Progenitor cell of endocrine pancreas (in vitro differentiated cells): ENCODE measurements around the gene COL4A1. TPM values are rescaled to one million over a fixed set of nuclear protein-coding genes. Genes with fewer than 3 reads are reported as not detected.
A peak's percentile ranks its signal among the peaks of the same experiment; 100 is the strongest.

Experiments used
- DNase-seq: peaks from one replicate; pipeline ENCODE4 v3.0.0; 2021; ENCODE audit warnings: low spot score; ENCODE audit not compliant: unreplicated experiment
- H3K27ac Mint-ChIP-seq: 2 replicates; pipeline ENCODE4 v1.8.0; 2021; ENCODE audit warnings: mild to moderate bottlenecking, moderate library complexity, mixed read lengths
- H3K27me3 Mint-ChIP-seq: 2 replicates; pipeline ENCODE4 v1.8.0; 2021; ENCODE audit warnings: mixed read lengths
- H3K36me3 Mint-ChIP-seq: 2 replicates; pipeline ENCODE4 v1.8.0; 2022; ENCODE audit warnings: mixed read lengths; ENCODE audit not compliant: insufficient read depth
- H3K4me1 Mint-ChIP-seq: 2 replicates; pipeline ENCODE4 v1.8.0; 2021; ENCODE audit warnings: low read depth, mixed read lengths
- H3K4me3 Mint-ChIP-seq: 2 replicates; pipeline ENCODE4 v1.8.0; 2021; ENCODE audit warnings: low read depth, mild to moderate bottlenecking, moderate library complexity, mixed read lengths
- H3K9me3 Mint-ChIP-seq: 2 replicates; pipeline ENCODE4 v1.8.0; 2021; ENCODE audit warnings: low read depth, mixed read lengths
- total RNA-seq: library from RNA; stranded (reverse); gene quantifications from 2 replicates; pipeline ENCODE4 v1.2.1, GENCODE V29; 2021
- TF ChIP-seq, protein P1 (sequence below): fragments of 200-600 bp; sonication (generic); IDR thresholded peaks from one replicate; pipeline ENCODE4 v1.5.0; 2021; ENCODE audit warnings: antibody characterized with exemption, mild to moderate bottlenecking; ENCODE audit not compliant: unreplicated experiment

The COL4A1 gene
- total RNA-seq, 1 donor from 2014 or later: 81.3 TPM

DNA sequence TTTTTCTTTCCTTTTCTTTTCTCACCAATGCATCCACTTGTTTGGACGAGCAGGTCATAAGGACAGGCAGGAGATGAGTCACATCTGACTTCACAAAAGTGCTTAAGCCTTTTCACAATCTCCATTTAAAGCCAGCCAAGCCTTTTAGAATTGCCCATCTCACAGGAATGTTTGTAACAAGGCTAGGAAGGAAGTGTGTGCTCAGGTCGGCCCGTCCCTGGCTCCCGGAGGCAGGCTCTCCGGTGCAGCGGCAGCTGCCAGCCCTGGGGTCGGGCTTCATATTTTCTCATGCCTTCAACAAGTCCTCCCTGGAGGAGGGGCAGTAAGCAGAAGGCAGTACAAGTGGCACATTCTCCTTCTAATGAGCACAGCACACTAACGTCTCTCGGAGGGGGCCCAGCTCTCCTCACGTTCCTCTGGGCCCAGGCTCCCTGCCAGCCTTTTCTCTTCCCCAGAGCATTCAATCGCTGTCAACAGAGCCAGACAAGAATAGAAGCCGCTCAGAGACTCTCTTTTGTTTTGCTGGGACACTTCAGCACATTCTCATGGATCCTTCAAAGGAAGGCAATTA lies 180.5 kb downstream of the COL4A1 start:
- Mint-ChIP-seq H3K4me3 (no peak overlapping the region), H3K27ac (no peak overlapping the region), H3K9me3 (no peaks in the 10 kb centered on the region), H3K36me3 (no peaks in the 10 kb centered on the region), H3K4me1 (peaks cover 7% of the 10 kb centered on the region), H3K27me3 (peaks cover 55% of the 10 kb centered on the region)
- DNase-seq: no peak
- TF ChIP-seq, protein P1, sequence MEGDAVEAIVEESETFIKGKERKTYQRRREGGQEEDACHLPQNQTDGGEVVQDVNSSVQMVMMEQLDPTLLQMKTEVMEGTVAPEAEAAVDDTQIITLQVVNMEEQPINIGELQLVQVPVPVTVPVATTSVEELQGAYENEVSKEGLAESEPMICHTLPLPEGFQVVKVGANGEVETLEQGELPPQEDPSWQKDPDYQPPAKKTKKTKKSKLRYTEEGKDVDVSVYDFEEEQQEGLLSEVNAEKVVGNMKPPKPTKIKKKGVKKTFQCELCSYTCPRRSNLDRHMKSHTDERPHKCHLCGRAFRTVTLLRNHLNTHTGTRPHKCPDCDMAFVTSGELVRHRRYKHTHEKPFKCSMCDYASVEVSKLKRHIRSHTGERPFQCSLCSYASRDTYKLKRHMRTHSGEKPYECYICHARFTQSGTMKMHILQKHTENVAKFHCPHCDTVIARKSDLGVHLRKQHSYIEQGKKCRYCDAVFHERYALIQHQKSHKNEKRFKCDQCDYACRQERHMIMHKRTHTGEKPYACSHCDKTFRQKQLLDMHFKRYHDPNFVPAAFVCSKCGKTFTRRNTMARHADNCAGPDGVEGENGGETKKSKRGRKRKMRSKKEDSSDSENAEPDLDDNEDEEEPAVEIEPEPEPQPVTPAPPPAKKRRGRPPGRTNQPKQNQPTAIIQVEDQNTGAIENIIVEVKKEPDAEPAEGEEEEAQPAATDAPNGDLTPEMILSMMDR: no peak

DNA sequence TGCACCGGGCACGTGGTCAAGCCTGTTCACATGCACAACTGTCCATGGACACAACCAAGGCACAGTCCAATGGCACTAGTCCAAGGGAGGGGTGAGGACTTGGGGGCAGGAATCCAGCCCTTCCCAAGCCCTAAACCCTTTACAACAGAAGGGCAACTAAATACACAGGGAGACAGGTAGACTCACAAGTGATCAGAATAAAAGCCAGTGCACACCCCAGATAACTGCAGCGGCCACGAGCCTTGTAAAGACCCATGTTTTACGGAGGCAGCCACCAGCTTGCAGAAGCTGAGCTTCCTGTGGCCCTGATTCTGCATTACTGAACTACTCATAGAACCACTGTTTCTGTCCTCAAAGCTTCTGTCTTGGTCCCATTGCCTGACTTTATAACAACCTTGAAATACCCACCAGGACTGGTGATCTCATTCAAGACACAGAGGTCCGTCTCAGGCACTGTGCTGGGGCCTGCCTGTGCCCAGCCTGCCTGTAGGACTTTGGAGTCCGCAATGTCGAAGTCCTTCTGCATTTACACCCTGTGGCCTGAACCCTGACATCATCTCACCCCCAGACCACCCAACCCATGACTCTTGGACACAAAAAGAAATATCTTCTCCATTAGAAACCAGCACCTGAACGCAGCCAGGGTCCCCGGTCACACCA lies 181.2 kb downstream of the COL4A1 start:
- no peak overlapping the region for H3K4me3 Mint-ChIP-seq
- peaks cover 55% of the 10 kb centered on the region for H3K27me3 Mint-ChIP-seq
- H3K36me3 Mint-ChIP-seq: no peaks in the 10 kb centered on the region
- peaks cover 7% of the 10 kb centered on the region for H3K4me1 Mint-ChIP-seq
- TF ChIP-seq, protein P1: no peak
- no peak overlapping the region for H3K27ac Mint-ChIP-seq
- no peak for DNase-seq
- H3K9me3 Mint-ChIP-seq: no peaks in the 10 kb centered on the region

DNA sequence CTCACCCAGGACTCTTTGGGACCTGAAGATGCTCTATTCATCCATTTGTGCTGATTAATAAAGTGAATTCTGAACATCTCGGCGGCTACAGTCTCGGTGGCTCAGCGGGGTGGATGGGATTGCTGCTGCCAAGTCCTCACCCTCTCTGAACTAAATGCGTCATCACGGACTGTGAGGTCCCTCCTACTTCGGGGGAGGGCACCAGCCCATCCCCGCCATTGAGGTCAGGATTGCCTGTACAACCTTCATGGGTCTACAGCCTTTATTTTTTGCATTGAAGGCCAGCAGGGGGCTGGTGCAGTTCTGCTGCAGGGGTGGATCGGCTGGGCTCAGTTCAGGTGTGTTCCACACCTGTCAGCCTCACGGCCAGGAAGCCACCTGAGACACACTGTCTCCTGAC lies 181.8 kb downstream of the COL4A1 start:
- peaks cover 7% of the 10 kb centered on the region for H3K4me1 Mint-ChIP-seq
- peaks cover 54% of the 10 kb centered on the region for H3K27me3 Mint-ChIP-seq
- no peaks in the 10 kb centered on the region for H3K9me3 Mint-ChIP-seq
- TF ChIP-seq, protein P1: no peak
- no peaks in the 10 kb centered on the region for H3K36me3 Mint-ChIP-seq
- H3K4me3 Mint-ChIP-seq: no peak overlapping the region
- no peak overlapping the region for H3K27ac Mint-ChIP-seq
- no peak for DNase-seq

DNA sequence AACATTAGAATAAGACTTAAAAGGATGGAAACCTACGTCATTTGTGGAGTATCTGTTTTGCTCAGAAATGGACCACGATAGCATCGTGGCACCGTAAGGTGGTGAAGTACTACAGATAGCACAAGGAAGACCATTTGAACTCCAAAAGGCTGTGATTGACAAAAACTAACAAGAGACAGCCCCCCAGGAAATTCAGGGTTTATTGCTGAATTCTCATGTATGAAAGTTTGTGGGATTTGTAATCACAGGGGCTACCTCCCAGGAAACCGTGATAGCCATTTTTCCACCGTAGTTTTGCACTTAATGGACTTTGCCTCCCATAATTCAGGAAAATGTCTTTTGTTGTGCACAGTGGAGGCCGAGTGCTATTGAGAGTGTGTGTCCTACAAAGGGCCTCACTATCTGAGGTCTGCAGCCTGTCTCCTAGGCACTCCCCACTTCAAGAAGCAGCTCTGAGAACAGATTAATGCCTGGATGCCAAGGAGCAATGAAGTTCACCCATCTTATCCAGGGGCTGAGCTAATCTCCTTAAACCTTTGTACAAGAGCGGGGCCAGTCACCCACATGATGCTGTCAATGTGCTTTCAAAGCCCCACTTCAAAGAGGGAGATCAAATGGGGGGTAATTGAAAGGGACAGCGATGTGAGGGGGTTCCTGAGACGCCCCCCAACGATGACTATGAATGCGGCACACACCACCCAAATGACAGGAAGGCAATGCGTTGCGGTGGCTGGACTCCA lies 182.6 kb downstream of the COL4A1 start:
- Mint-ChIP-seq H3K4me1 (peaks cover 7% of the 10 kb centered on the region), H3K27ac (no peak overlapping the region), H3K4me3 (no peak overlapping the region), H3K9me3 (no peaks in the 10 kb centered on the region), H3K27me3 (peaks cover 51% of the 10 kb centered on the region), H3K36me3 (no peaks in the 10 kb centered on the region)
- TF ChIP-seq, protein P1: no peak
- DNase-seq: no peak

DNA sequence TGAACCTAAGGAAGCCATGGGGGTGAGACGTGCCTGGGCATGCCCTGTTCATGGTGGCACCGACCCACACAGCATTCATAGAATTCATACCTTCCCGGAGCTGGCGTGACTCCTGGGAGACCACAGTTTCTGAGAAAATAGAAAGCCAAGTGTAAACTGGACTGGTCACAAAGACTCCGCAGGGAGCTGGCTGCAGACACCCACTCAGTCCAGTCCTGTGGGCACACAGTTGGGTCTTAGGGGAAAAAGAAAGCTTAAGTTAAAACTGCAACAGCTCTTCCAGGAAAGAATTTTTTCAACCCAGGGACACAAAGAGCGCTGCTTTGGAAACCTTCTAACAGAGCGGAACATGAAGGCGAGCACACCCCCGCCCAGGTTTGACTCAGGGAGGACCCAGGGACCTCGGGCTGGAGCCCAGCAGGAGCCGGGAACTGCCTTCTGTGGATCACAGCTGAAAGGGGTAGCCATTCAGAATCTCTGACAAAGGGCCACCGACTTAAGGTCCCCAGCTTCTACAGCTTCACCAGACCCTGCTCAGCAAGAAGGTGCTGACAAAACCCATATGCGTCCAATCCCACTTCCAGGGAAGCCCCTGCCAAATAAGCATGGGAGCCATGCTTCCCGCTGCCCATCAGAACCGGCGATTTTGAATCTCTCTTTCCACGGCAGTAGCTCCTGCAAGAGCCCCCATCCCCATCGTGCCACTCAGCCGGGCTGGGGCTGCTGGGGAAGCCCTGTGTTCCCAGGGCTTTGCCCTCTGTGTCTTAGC lies 183.7 kb downstream of the COL4A1 start:
- no peaks in the 10 kb centered on the region for H3K9me3 Mint-ChIP-seq
- H3K27ac Mint-ChIP-seq: peak overlapping the region; percentile 45
- H3K4me1 Mint-ChIP-seq: peaks cover 7% of the 10 kb centered on the region
- no peak overlapping the region for H3K4me3 Mint-ChIP-seq
- H3K27me3 Mint-ChIP-seq: peaks cover 51% of the 10 kb centered on the region
- TF ChIP-seq, protein P1: no peak
- no peak for DNase-seq
- H3K36me3 Mint-ChIP-seq: no peaks in the 10 kb centered on the region
